ENCODE data around the gene CLCN6. TPM values are rescaled to one million over a fixed set of nuclear protein-coding genes. Genes with fewer than 3 reads are reported as not detected.

The CLCN6 gene
- total RNA-seq, 1 donor from 2014 or later, result 56.3 TPM

- no peaks in the 10 kb centered on the region for H3K4me1 Mint-ChIP-seq
- no peaks in the 10 kb centered on the region for H3K9me3 Mint-ChIP-seq
- no peaks in the 10 kb centered on the region for H3K27me3 Mint-ChIP-seq (ENCODE audit: low read depth)
- H3K27ac Mint-ChIP-seq (ENCODE audit: unreplicated experiment), result no peak overlapping the region
- TF ChIP-seq CTCF (conservative IDR thresholded peaks at IDR 0.05), result no peak
- H3K36me3 Mint-ChIP-seq (ENCODE audit: low read depth), result peaks cover 15% of the 10 kb centered on the region
- no peak overlapping the region for H3K4me3 Mint-ChIP-seq
- DNase-seq (ENCODE audit: low read depth, low spot score), result no peak
Observed at GRCh38 chr1:11831945-11832725, 26.1 kb downstream of the CLCN6 start.

GRCh38 chr1:11833497-11833896 lies 27.5 kb downstream of the CLCN6 start:
- Mint-ChIP-seq H3K4me3 (no peak overlapping the region), H3K36me3 (ENCODE audit: low read depth) (peaks cover 10% of the 10 kb centered on the region), H3K4me1 (no peaks in the 10 kb centered on the region), H3K9me3 (no peaks in the 10 kb centered on the region), H3K27me3 (ENCODE audit: low read depth) (no peaks in the 10 kb centered on the region), H3K27ac (ENCODE audit: unreplicated experiment) (no peak overlapping the region)
- DNase-seq (ENCODE audit: low read depth, low spot score), result no peak
- no peak for TF ChIP-seq CTCF (conservative IDR thresholded peaks at IDR 0.05)

GRCh38 chr1:11833900-11834299 lies 27.9 kb downstream of the CLCN6 start:
- no peaks in the 10 kb centered on the region for H3K4me1 Mint-ChIP-seq
- DNase-seq (ENCODE audit: low read depth, low spot score), result no peak
- H3K9me3 Mint-ChIP-seq, result no peaks in the 10 kb centered on the region

GRCh38 chr1:11835441-11836225 lies 29.6 kb downstream of the CLCN6 start:
- Mint-ChIP-seq H3K4me1 (no peaks in the 10 kb centered on the region), H3K27ac (ENCODE audit: unreplicated experiment) (no peak overlapping the region)
- DNase-seq (ENCODE audit: low read depth, low spot score), result no peak

More at GRCh38 chr1:11833900-11834299, 27.9 kb downstream of the CLCN6 start:
- H3K4me3 Mint-ChIP-seq, result no peak overlapping the region
- no peaks in the 10 kb centered on the region for H3K27me3 Mint-ChIP-seq (ENCODE audit: low read depth)
- peaks cover 10% of the 10 kb centered on the region for H3K36me3 Mint-ChIP-seq (ENCODE audit: low read depth)
- H3K27ac Mint-ChIP-seq (ENCODE audit: unreplicated experiment), result no peak overlapping the region
- no peak for TF ChIP-seq CTCF (conservative IDR thresholded peaks at IDR 0.05)

More at GRCh38 chr1:11835441-11836225, 29.6 kb downstream of the CLCN6 start:
- Mint-ChIP-seq H3K27me3 (ENCODE audit: low read depth) (no peaks in the 10 kb centered on the region), H3K36me3 (ENCODE audit: low read depth) (peaks cover 8% of the 10 kb centered on the region), H3K4me3 (no peak overlapping the region), H3K9me3 (no peaks in the 10 kb centered on the region)
- TF ChIP-seq CTCF (conservative IDR thresholded peaks at IDR 0.05), result no peak

Data from neural crest cell (in vitro differentiated cells).